ENCODE results near the gene MTHFD1. TPM values are rescaled to one million over a fixed set of nuclear protein-coding genes. Genes with fewer than 3 reads are reported as not detected.
A peak's percentile ranks its signal among the peaks of the same experiment; 100 is the strongest.

The MTHFD1 gene
- total and polyA plus RNA-seq, 9 of the 15 experiments (the other 6 are each of a cell fraction or from before 2014, with no cell fraction given), result 66.7 to 158 (median 90.9) TPM

GRCh38 chr14:64340560-64341196 lies 47.5 kb upstream of the MTHFD1 start:
- no TSS peak for BruUV-seq (replicated peaks)
- peaks cover 8% of the 10 kb centered on the region for H3K79me2 ChIP-seq (ENCODE audit: control insufficient read depth, insufficient read depth, low read length)
- intact Hi-C loops (cut with micrococcal nuclease) (loop anchor here (5.0 to 10.0 kb wide), 2 partner anchors 84 to 297 kb away; no protein-coding TSS in a partner anchor), in situ Hi-C loops (cut with MboI) (loop anchor here (10.0 kb wide), 2 partner anchors 124 to 294 kb away; partner anchors contain the start of gene AKAP5)
- no peaks in the 10 kb centered on the region for H3K27me3 ChIP-seq (ENCODE audit: control insufficient read depth in 2 of 2, insufficient read depth in 2 of 2, low read length in 2 of 2)
- DNase-seq (ENCODE audit: extremely low read depth in 1 of 4, low spot score in 3 of 4) (no peak), FAIRE-seq (peak; percentile 44), ATAC-seq (no peak)
- no peak overlapping the region for H3K4me2 ChIP-seq (ENCODE audit: insufficient read depth, low read length)
- no peak overlapping the region for H3K4me3 ChIP-seq
- H3K4me1 ChIP-seq (replicated peaks in 1 of 2; ENCODE audit: control insufficient read depth in 2 of 2, insufficient read depth in 2 of 2, low read length in 2 of 2), result peaks cover 3 to 6% of the 10 kb centered on the region in 2 experiments; a peak in 3 of 5 replicates
- H3K27ac ChIP-seq (ENCODE audit: extremely low read depth, low read depth, low read length), result no peak overlapping the region
- WGBS (ENCODE audit: insufficient coverage, low coverage, missing lambda C conversion rate), result 82% methylated on average over 7 of the region's 8 CpGs
- H3K36me3 ChIP-seq (ENCODE audit: control insufficient read depth, insufficient read depth, low read length), result no peaks in the 10 kb centered on the region
- ChIA-PET CTCF (ENCODE audit: low intra/inter-chr PET ratio) (no interaction called here), POLR2A (no interaction called here)
- H3K9me1 ChIP-seq (ENCODE audit: control insufficient read depth, insufficient read depth, low read length), result no peaks in the 10 kb centered on the region
- H3K9me3 ChIP-seq (replicated peaks; ENCODE audit: control insufficient read depth, insufficient read depth, low read depth, low read length), result peaks cover 5% of the 10 kb centered on the region
- H4K20me1 ChIP-seq (replicated peaks; ENCODE audit: control insufficient read depth, insufficient read depth, low read length), result no peaks in the 10 kb centered on the region
- H3K9ac ChIP-seq (ENCODE audit: insufficient read depth in 1 of 2, low read depth in 2 of 2, low read length in 2 of 2), result no peak overlapping the region
- H2AFZ ChIP-seq (ENCODE audit: low read depth, low read length), result no peak overlapping the region
- no peak for TF ChIP-seq ZNF583 (CRISPR knock-in tag; IDR thresholded peaks at IDR 0.05)
- TF ChIP-seq ZNF280A (IDR thresholded peaks at IDR 0.05; ENCODE audit: low read depth, partially characterized antibody), result peak; percentile 87
- TF ChIP-seq POLR2AphosphoS2 (IDR thresholded peaks at IDR 0.05; ENCODE audit: low read length), result no peak
- no peak for TF ChIP-seq HBP1 (CRISPR knock-in tag; IDR thresholded peaks at IDR 0.05)
- no peak for TF ChIP-seq KLF13 (tag; IDR thresholded peaks at IDR 0.05; ENCODE audit: borderline replicate concordance, low read depth)
- no peak for TF ChIP-seq MEIS2 (IDR thresholded peaks at IDR 0.05; ENCODE audit: partially characterized antibody)
- TF ChIP-seq TRIM28 (IDR thresholded peaks at IDR 0.05), result peak; percentile 63; the same call in 1 of the 2 replicates
- TF ChIP-seq ZNF518B (CRISPR knock-in tag; IDR thresholded peaks at IDR 0.05), result no peak
- no peak for TF ChIP-seq MNT (conservative IDR thresholded peaks at IDR 0.05)
- no peak for TF ChIP-seq HDGF (IDR thresholded peaks at IDR 0.05)
- TF ChIP-seq NR2C1 (IDR thresholded peaks at IDR 0.05), result no peak
- no peak for TF ChIP-seq NR2C1 (tag; IDR thresholded peaks at IDR 0.05)
- TF ChIP-seq CBX3 (IDR thresholded peaks at IDR 0.05; ENCODE audit: borderline replicate concordance in 1 of 2, low read length in 2 of 2), result peak in 1 of 2 experiments; percentile 88; a peak in 2 of 3 replicates
- no peak for TF ChIP-seq ZNF830 (CRISPR knock-in tag; IDR thresholded peaks at IDR 0.05)
- TF ChIP-seq CBX5 (IDR thresholded peaks at IDR 0.05; ENCODE audit: borderline replicate concordance, low read depth), result 0 out of 2 replicates have a peak, but pooled peaks have one; percentile 58
